Astrocyte (in vitro differentiated cells and primary cell): Measurements from ENCODE around the gene CDC34.

Experiments used
- CTCF ChIP-seq: IDR thresholded peaks from 2 replicates; pipeline ENCODE4 v1.5.1; 2011; ENCODE audit warnings: low read depth, mild to moderate bottlenecking, inconsistent platforms, low read length, moderate library complexity; ENCODE audit not compliant: insufficient read depth
- EZH2 ChIP-seq: IDR thresholded peaks from 2 replicates; pipeline ENCODE4 v1.6.1; 2012; ENCODE audit warnings: mild to moderate bottlenecking, low read length, inconsistent platforms; ENCODE audit not compliant: insufficient read depth

DNA sequence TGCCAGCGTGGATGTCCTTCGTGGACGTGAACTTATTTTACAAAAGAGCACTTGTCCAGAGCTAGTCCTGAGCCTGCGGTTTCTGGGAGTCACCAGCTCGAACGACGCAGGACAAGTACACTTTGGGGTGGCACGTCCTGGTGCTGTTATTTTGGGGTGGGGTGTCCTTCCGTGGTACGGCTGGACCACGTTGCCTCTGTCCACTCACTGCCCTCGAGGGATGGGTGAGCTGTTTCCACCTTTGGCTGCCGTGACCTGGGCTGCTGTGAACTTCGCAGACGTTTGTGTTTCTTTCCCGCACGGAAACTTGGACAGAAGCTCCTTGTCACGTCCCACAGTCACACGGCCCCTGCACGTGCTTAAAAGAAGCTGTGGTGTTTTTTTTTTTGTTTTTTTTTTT lies 23.3 kb downstream of the CDC34 start:
- TF ChIP-seq CTCF (no peak), EZH2 (no peak)
